GM12878 (cell line): ENCODE measurements around the gene C19orf47. TPM values are rescaled to one million over a fixed set of nuclear protein-coding genes. Genes with fewer than 3 reads are reported as not detected.
A peak's percentile ranks its signal among the peaks of the same experiment; 100 is the strongest.

ENCODE experiments used
- ATAC-seq: fragments of 200-7000 bp; cut with Tn5 transposase; 3 replicates; pipeline ENCODE4 v1.9.1; 2020; ENCODE audit warnings: mild to moderate bottlenecking, moderate library complexity
- BruUV-seq: library from RNA; stranded (reverse); fragments of 400-500 nt; replicated peaks from 2 replicates; lab custom pipeline; 2021; lab: Mats Ljungman, UMichigan
- CTCF ChIA-PET: fragments of 300-600 bp; sonication (Branson Sonifier 250); formaldehyde crosslinking; extraction: SDS; loops from one replicate; lab custom pipeline; 2021; ENCODE audit warnings: inconsistent platforms; lab: Yijun Ruan, JAX
- POLR2A ChIA-PET: fragments of 350-600 bp; formaldehyde crosslinking; extraction: SDS; loops from one replicate; lab custom pipeline; 2021; ENCODE audit warnings: inconsistent platforms; lab: Charles Lee
- RAD21 ChIA-PET: fragments of 300-600 bp; sonication (Branson Sonifier 250); formaldehyde crosslinking; loops from one replicate; lab custom pipeline; 2023; ENCODE audit warnings: antibody characterized with exemption; ENCODE audit not compliant: unreplicated experiment; lab: Charles Lee
- SMC1A ChIA-PET: fragments of 300-600 bp; sonication (Branson Sonifier 250); formaldehyde crosslinking; loops from one replicate; lab custom pipeline; 2023; ENCODE audit not compliant: unreplicated experiment, uncharacterized antibody; lab: Charles Lee
- DNase-seq: peaks from one replicate; pipeline ENCODE4 v3.0.0-alpha.2; 2011; ENCODE audit warnings: low read depth, low spot score
- FAIRE-seq: peaks from 3 replicates; lab custom pipeline; 2011; peaks lifted over from hg19 to GRCh38; lab: Jason Lieb, UNC
- H2AFZ ChIP-seq: 2 replicates; pipeline ENCODE4 v1.6.0; 2011; ENCODE audit warnings: low read depth, low read length, control low read depth; ENCODE audit not compliant: control insufficient read depth
- H3K27ac ChIP-seq: 2 replicates; pipeline ENCODE4 v1.5.1; 2011; ENCODE audit warnings: control low read depth; ENCODE audit not compliant: control insufficient read depth, insufficient read depth
- H3K27me3 ChIP-seq, 2 experiments: replicated peaks in 1 of 2; 2 replicates each; pipeline versions ENCODE4 v1.6.0 to v1.6.1; 2011; ENCODE audit warnings: low read length in 1 of 2; ENCODE audit not compliant: control insufficient read depth in 2 of 2, insufficient read depth in 2 of 2
- H3K36me3 ChIP-seq, 2 experiments: 2 replicates each; pipeline ENCODE4 v1.5.1; 2011; ENCODE audit warnings: low read length in 1 of 2; ENCODE audit not compliant: control insufficient read depth in 2 of 2, insufficient read depth in 2 of 2
- H3K4me1 ChIP-seq: 2 replicates; pipeline ENCODE4 v1.6.1; 2011; ENCODE audit warnings: mild to moderate bottlenecking, low read length, moderate library complexity, mixed read lengths; ENCODE audit not compliant: control insufficient read depth, insufficient read depth
- H3K4me2 ChIP-seq: 2 replicates; pipeline ENCODE4 v1.6.0; 2011; ENCODE audit warnings: control low read depth; ENCODE audit not compliant: control insufficient read depth, insufficient read depth
- H3K4me3 ChIP-seq: fragments of 200-600 bp; sonication (generic); 2 replicates; pipeline ENCODE4 v1.5.1; 2016
- H3K79me2 ChIP-seq: 2 replicates; pipeline ENCODE4 v1.6.0; 2011; ENCODE audit warnings: low read length; ENCODE audit not compliant: control insufficient read depth, insufficient read depth
- H3K9ac ChIP-seq: 2 replicates; pipeline ENCODE4 v1.8.0; 2011; ENCODE audit warnings: low read length, control low read depth, mixed read lengths; ENCODE audit not compliant: control insufficient read depth, insufficient read depth
- H3K9me3 ChIP-seq: replicated peaks from 3 replicates; pipeline ENCODE4 v1.5.1; 2011; ENCODE audit warnings: mild to moderate bottlenecking, low read length; ENCODE audit not compliant: control insufficient read depth, insufficient read depth
- H4K20me1 ChIP-seq: 2 replicates; pipeline ENCODE4 v1.6.0; 2011; ENCODE audit not compliant: control insufficient read depth, insufficient read depth
- ATF7 ChIP-seq: fragments of 450-650 bp; IDR thresholded peaks from 2 replicates; pipeline ENCODE4 v1.6.1; 2016; ENCODE audit warnings: low read depth, mild to moderate bottlenecking
- CHD1 ChIP-seq: IDR thresholded peaks from 2 replicates; pipeline ENCODE4 v1.6.1; 2012; ENCODE audit warnings: low read depth, low read length, improper control_type of control experiment
- EP300 ChIP-seq, 2 experiments: fragments of 150-350 bp in 1 of 2; IDR thresholded peaks; 2 replicates each; pipeline ENCODE4 v1.6.1; 2011 to 2012; ENCODE audit warnings: low read depth in 2 of 2, low read length in 2 of 2, borderline replicate concordance in 1 of 2, improper control_type of control experiment in 1 of 2, inconsistent platforms in 1 of 2; ENCODE audit not compliant: control insufficient read depth in 1 of 2
- LARP7 ChIP-seq: fragments of 450-650 bp; IDR thresholded peaks from 2 replicates; pipeline ENCODE4 v1.6.1; 2017; ENCODE audit warnings: mild to moderate bottlenecking
- NR2C1 ChIP-seq: fragments of 450-650 bp; IDR thresholded peaks from 2 replicates; pipeline ENCODE4 v1.6.1; 2017; ENCODE audit warnings: antibody characterized with exemption, mild to moderate bottlenecking, moderate library complexity
- NR2C2 ChIP-seq: IDR thresholded peaks from 2 replicates; pipeline ENCODE4 v1.6.1; 2011; ENCODE audit warnings: borderline replicate concordance, low read depth; ENCODE audit not compliant: control insufficient read depth, insufficient read length
- SPI1 ChIP-seq: IDR thresholded peaks from 2 replicates; pipeline ENCODE4 v1.6.1; 2011; ENCODE audit warnings: low read depth, mild to moderate bottlenecking, low read length, moderate library complexity, borderline replicate concordance; ENCODE audit not compliant: insufficient read depth
- TARDBP ChIP-seq: IDR thresholded peaks from 2 replicates; pipeline ENCODE4 v1.6.1; 2016; ENCODE audit warnings: borderline replicate concordance
- TBL1XR1 ChIP-seq: IDR thresholded peaks from 2 replicates; pipeline ENCODE4 v1.6.1; 2012; ENCODE audit warnings: low read depth, low read length, improper control_type of control experiment
- TCF3 ChIP-seq: IDR thresholded peaks from 2 replicates; pipeline ENCODE4 v1.6.1; 2012; ENCODE audit warnings: low read depth, mild to moderate bottlenecking, low read length, borderline replicate concordance; ENCODE audit not compliant: insufficient read depth
- ZNF207 ChIP-seq: fragments of 450-650 bp; IDR thresholded peaks from 2 replicates; pipeline ENCODE4 v1.6.1; 2014; ENCODE audit warnings: antibody characterized with exemption, mild to moderate bottlenecking, borderline replicate concordance
- WGBS: methylation state at CpG from one replicate; pipeline ENCODE4 v1.1.6; 2016; ENCODE audit warnings: low lambda C conversion rate; ENCODE audit not compliant: insufficient replicate concordance, insufficient coverage; ENCODE audit errors: missing lambda C conversion rate; 5-methylcytosine and 5-hydroxymethylcytosine counted together
- in situ Hi-C: fragments of 300-500 bp; cut with MboI; formaldehyde crosslinking; loops from 9 replicates; pipeline ENCODE4 v1.14.3; 2018; ENCODE audit warnings: mixed read lengths
- intact Hi-C: fragments of 100-400 bp; cut with micrococcal nuclease; formaldehyde crosslinking; loops from one replicate; pipeline ENCODE4 v1.14.2; 2022; ENCODE audit not compliant: unreplicated experiment
- polyA plus RNA-seq, 11 experiments: library from polyadenylated mRNA; depleted of rRNA in 4 of 11; unstranded in 6 of 11; stranded (reverse) in 5 of 11; fragments of >200 nt; fragmentation: Nextera tagmentation in 4 of 11; fragmentation: Illumina TruSeq in 1 of 11; extraction: Ambion mirVana in 4 of 11; extraction: Trizol in 1 of 11; gene quantifications; 1 replicate in 1 of 11; 2 replicates in 10 of 11; pipeline versions ENCODE4 v1.2.1 to v1.2.3, GENCODE V29; 2011 to 2016; ENCODE audit warnings: inconsistent platforms in 2 of 11, missing spikeins in 2 of 11, low read depth in 1 of 11
- total RNA-seq, 4 experiments: library from RNA; depleted of rRNA in 3 of 4; stranded (reverse); fragments of >200 nt in 3 of 4; fragmentation: Illumina TruSeq in 1 of 4; extraction: Trizol in 1 of 4; gene quantifications; 2 replicates each; pipeline versions ENCODE4 v1.2.1 to v1.2.3, GENCODE V29; 2013 to 2021
- TF ChIP-seq, protein P1 (sequence below): fragments of 450-650 bp; IDR thresholded peaks from 2 replicates; pipeline ENCODE4 v1.6.1; 2017; ENCODE audit warnings: low read depth, mild to moderate bottlenecking, moderate library complexity
- TF ChIP-seq, protein P2 (sequence below): fragments of 450-650 bp; IDR thresholded peaks from 2 replicates; pipeline ENCODE4 v1.6.1; 2016; ENCODE audit warnings: mild to moderate bottlenecking
- TF ChIP-seq, protein P3 (sequence below): IDR thresholded peaks from 2 replicates; pipeline ENCODE4 v1.6.1; 2011; ENCODE audit warnings: low read depth, mild to moderate bottlenecking, low read length, moderate library complexity, borderline replicate concordance; ENCODE audit errors: extremely low read depth

The C19orf47 gene
- total and polyA plus RNA-seq, 10 of the 15 experiments (the other 5 are each of a cell fraction or from before 2014, with no cell fraction given) = 0.11 to 29.1 (median 20.2) TPM

DNA sequence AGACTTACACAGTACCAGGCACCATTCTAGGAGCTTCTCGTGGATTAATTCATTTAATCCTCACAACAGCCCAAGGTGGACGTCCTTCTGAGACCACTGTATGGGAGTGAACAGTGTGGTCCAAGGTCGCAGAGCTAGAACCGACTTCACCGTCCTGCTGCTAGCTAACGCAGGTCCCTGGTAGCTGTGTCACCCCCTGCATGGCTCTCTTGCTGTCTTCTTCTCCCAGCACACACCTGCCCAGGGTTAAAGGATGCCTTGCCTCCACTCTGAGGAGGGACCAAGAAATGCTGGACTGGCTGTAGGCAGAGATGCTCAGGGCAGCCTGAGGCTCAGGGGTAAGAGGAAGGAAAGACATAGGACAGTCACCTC, 66.0 kb downstream of the C19orf47 start (continued):
- TF ChIP-seq SPI1 = no peak
- TF ChIP-seq LARP7 = no peak
- TF ChIP-seq CHD1 = no peak
- TF ChIP-seq, protein P1, sequence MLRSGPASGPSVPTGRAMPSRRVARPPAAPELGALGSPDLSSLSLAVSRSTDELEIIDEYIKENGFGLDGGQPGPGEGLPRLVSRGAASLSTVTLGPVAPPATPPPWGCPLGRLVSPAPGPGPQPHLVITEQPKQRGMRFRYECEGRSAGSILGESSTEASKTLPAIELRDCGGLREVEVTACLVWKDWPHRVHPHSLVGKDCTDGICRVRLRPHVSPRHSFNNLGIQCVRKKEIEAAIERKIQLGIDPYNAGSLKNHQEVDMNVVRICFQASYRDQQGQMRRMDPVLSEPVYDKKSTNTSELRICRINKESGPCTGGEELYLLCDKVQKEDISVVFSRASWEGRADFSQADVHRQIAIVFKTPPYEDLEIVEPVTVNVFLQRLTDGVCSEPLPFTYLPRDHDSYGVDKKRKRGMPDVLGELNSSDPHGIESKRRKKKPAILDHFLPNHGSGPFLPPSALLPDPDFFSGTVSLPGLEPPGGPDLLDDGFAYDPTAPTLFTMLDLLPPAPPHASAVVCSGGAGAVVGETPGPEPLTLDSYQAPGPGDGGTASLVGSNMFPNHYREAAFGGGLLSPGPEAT = no peak

DNA sequence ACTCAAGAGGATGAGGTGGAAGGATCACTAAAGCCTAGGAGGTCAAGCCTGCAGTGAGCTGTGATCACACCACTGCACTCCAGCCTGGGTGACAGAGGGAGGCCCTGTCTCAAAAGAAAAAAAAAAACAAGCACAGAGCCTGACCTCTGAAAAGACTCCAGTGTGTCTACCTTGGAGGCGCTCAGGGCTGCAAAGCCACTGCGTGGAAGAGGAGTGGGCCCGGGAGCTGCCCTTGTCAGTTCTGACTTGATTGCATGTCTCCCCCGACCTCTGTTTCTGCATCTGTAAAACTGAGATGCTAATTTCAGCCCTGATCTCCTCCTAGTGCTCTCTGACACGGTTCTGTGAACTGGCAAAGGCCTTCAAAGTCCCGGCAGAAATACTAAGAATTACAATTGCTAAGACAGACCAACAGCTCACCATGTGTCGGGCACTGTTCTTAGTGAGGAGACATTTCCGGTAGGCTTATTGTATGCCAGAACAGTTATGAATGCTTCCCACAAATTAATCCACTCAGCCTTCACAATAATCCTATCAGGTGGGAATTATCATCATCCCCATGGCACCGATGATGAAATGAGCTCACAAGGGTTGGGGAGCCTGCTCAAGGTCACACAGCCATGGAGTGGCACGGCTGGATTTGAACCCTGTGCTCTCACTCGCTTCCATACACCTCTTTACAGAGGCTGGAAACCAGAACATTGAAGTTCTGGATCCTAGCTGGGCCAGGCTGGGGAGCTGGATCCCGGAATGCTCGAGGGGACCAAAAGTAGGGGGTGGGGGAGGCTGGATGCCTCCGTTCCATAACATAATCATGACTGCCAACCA, 66.6 kb downstream of the C19orf47 start:
- peaks cover 2% of the 10 kb centered on the region for H4K20me1 ChIP-seq
- no peaks in the 10 kb centered on the region for H3K27me3 ChIP-seq
- FAIRE-seq = no peak
- H3K9me3 ChIP-seq = no peaks in the 10 kb centered on the region
- H3K4me1 ChIP-seq = peaks cover 22% of the 10 kb centered on the region
- ChIA-PET POLR2A (interaction anchor here (0.7 to 1.4 kb wide), 2 partner anchors 162 to 247 kb away, joined by 3 read pairs; no protein-coding TSS in a partner anchor), CTCF (interaction anchor here (0.7 to 2.3 kb wide), 5 partner anchors 17 to 183 kb away, joined by 3 to 10 read pairs (median 4); no protein-coding TSS in a partner anchor), RAD21 (interaction anchor here (1.1 to 1.7 kb wide), 5 partner anchors 24 to 184 kb away, joined by 3 to 6 read pairs (median 4); partner anchors contain the start of gene BLVRB), SMC1A (interaction anchor here (0.5 to 1.3 kb wide), 4 partner anchors 24 to 223 kb away, joined by 3 read pairs; no protein-coding TSS in a partner anchor)
- DNase-seq = no peak
- no peak overlapping the region for H2AFZ ChIP-seq
- no peak for ATAC-seq
- H3K36me3 ChIP-seq = peaks cover 0 to 7% of the 10 kb centered on the region in 2 experiments; a peak in 3 of 4 replicates
- in situ Hi-C loops (no loop called here), intact Hi-C loops (no loop called here)
- WGBS = 71% methylated on average over 14 of the region's 14 CpGs
- H3K9ac ChIP-seq = no peak overlapping the region; the same call in 1 of the 2 replicates
- BruUV-seq = no TSS peak
- peak overlapping the region; percentile 70; the same call in 1 of the 2 replicates for H3K4me2 ChIP-seq
- peak overlapping the region; percentile 20; the same call in 1 of the 2 replicates for H3K27ac ChIP-seq
- peak overlapping the region; percentile 59; the same call in 1 of the 2 replicates for H3K4me3 ChIP-seq
- TF ChIP-seq ATF7 = no peak
- TF ChIP-seq TBL1XR1 = no peak
- no peak for TF ChIP-seq NR2C1
- TF ChIP-seq, protein P2, sequence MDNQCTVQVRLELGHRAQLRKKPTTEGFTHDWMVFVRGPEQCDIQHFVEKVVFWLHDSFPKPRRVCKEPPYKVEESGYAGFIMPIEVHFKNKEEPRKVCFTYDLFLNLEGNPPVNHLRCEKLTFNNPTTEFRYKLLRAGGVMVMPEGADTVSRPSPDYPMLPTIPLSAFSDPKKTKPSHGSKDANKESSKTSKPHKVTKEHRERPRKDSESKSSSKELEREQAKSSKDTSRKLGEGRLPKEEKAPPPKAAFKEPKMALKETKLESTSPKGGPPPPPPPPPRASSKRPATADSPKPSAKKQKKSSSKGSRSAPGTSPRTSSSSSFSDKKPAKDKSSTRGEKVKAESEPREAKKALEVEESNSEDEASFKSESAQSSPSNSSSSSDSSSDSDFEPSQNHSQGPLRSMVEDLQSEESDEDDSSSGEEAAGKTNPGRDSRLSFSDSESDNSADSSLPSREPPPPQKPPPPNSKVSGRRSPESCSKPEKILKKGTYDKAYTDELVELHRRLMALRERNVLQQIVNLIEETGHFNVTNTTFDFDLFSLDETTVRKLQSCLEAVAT = no peak
- TF ChIP-seq ZNF207 = no peak
- no peak for TF ChIP-seq TCF3
- TF ChIP-seq EP300 (IDR thresholded peaks at IDR 0.05; ENCODE audit: borderline replicate concordance in 1 of 2, control insufficient read depth in 1 of 2, low read depth in 2 of 2, low read length in 2 of 2) = no peak
- TF ChIP-seq NR2C2 = no peak
- TF ChIP-seq, protein P3, sequence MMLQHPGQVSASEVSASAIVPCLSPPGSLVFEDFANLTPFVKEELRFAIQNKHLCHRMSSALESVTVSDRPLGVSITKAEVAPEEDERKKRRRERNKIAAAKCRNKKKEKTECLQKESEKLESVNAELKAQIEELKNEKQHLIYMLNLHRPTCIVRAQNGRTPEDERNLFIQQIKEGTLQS = no peak
- no peak for TF ChIP-seq TARDBP
- peaks cover 77% of the 10 kb centered on the region for H3K79me2 ChIP-seq
